Right atrium auricular region (tissue), 2 donors: ENCODE data around the gene DNM3. TPM values are rescaled to one million over a fixed set of nuclear protein-coding genes. Genes with fewer than 3 reads are reported as not detected.

Experiments
- DNase-seq: peaks from one replicate; pipeline ENCODE4 v3.0.0-alpha.2; 2019; ENCODE audit warnings: low spot score
- H3K27ac ChIP-seq, 2 donors: fragments of 200-600 bp; sonication (generic); 1 replicate in 1 of 2; 2 replicates in 1 of 2; pipeline ENCODE4 v1.5.1; 2016 to 2019
- H3K27me3 ChIP-seq, 2 donors: fragments of 200-600 bp; sonication (generic); one replicate each; pipeline versions ENCODE4 v1.5.1 to v1.6.0; 2017 to 2019
- H3K36me3 ChIP-seq: fragments of 200-600 bp; sonication (generic); one replicate; pipeline ENCODE4 v1.5.1; 2016
- H3K4me1 ChIP-seq, 2 donors: fragments of 200-600 bp; sonication (generic); one replicate each; pipeline versions ENCODE4 v1.5.1 to v1.6.0; 2017 to 2019
- H3K4me3 ChIP-seq, 2 donors: fragments of 200-600 bp; sonication (generic); 1 replicate in 1 of 2; 2 replicates in 1 of 2; pipeline ENCODE4 v1.5.1; 2017 to 2019; ENCODE audit warnings: mild to moderate bottlenecking in 1 of 2, moderate library complexity in 1 of 2
- H3K9me3 ChIP-seq, 2 donors: fragments of 200-600 bp; sonication (generic); one replicate each; pipeline ENCODE4 v1.5.1; 2019
- CTCF ChIP-seq, 2 donors: fragments of 200-600 bp; sonication (generic); IDR thresholded peaks; one replicate each; pipeline ENCODE4 v1.5.1; 2019; ENCODE audit warnings: antibody characterized with exemption in 2 of 2
- total RNA-seq, 2 donors: library from RNA; depleted of rRNA; stranded (reverse); fragments of >200 nt; gene quantifications; one replicate each; pipeline ENCODE4 v1.1.0, GENCODE V29; 2016

The DNM3 gene
- total RNA-seq, 2 donors from 2014 or later = 1.0 to 1.6 TPM

- Histone ChIP-seq H3K4me3 (no peak overlapping the region), H3K9me3 (no peaks in the 10 kb centered on the region), H3K27me3 (no peaks in the 10 kb centered on the region), H3K27ac (no peak overlapping the region), H3K36me3 (no peaks in the 10 kb centered on the region), H3K4me1 (no peaks in the 10 kb centered on the region)
- DNase-seq = no peak
- TF ChIP-seq CTCF (IDR thresholded peaks at IDR 0.05) = no peak
Observed at GRCh38 chr1:172308577-172308976, 467.3 kb downstream of the DNM3 start.

- Histone ChIP-seq H3K36me3 (no peaks in the 10 kb centered on the region), H3K4me3 (no peak overlapping the region), H3K4me1 (peaks cover 0 to 8% of the 10 kb centered on the region in 2 donors), H3K9me3 (no peaks in the 10 kb centered on the region), H3K27ac (peak overlapping the region in 1 of 2 donors; percentile 74), H3K27me3 (no peaks in the 10 kb centered on the region)
- DNase-seq = no peak
- no peak for TF ChIP-seq CTCF (IDR thresholded peaks at IDR 0.05)
Observed at GRCh38 chr1:172320733-172321132, 479.4 kb downstream of the DNM3 start.

GRCh38 chr1:172321451-172321850 lies 480.2 kb downstream of the DNM3 start:
- Histone ChIP-seq H3K4me1 (peaks cover 0 to 8% of the 10 kb centered on the region in 2 donors), H3K27me3 (no peaks in the 10 kb centered on the region), H3K27ac (peak overlapping the region in 1 of 2 donors; percentile 74), H3K9me3 (no peaks in the 10 kb centered on the region), H3K4me3 (no peak overlapping the region), H3K36me3 (no peaks in the 10 kb centered on the region)
- TF ChIP-seq CTCF (IDR thresholded peaks at IDR 0.05) = no peak
- no peak for DNase-seq

DNA sequence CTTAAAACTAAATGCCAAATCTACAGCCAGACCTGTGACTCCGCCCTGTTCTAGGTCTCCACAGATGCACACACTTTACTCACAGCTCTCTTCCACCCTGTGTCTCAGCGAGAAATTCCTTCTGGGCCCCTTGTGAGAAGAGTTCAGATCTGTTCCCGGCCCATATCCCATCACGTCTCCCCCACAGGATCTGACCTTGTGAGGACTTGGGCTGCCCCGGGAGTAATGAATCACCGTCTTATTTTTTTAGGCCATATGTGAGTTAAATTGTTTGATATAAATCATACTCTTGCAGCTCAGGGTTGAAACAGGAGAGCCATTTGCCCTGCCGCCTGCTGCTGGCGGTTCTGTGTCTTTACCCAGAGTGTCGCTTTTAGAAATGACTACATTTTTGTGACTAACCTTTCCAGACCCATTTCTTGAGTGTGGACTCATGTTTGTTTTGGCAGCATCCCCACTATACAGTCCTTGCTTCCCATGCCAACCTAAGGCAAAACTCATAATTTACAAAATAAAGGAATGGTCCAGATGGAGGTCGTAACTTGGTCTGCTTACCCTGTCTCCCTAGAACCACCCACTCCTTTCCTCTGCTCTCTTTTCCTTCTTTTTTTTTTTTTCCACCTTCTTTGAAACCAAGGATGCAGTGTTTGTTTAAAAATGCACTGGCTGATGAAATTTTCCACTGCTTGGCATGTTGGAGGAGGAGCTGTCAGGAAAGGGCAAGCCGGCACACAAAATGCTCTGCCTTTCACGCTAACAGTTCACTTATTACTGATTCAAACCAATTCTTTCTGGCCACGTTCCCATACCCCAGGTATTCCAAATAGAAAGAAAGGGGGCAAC lies 481.1 kb downstream of the DNM3 start:
- TF ChIP-seq CTCF (IDR thresholded peaks at IDR 0.05) = no peak
- no peak overlapping the region for H3K4me3 ChIP-seq
- H3K27me3 ChIP-seq = no peaks in the 10 kb centered on the region
- peaks cover 0 to 8% of the 10 kb centered on the region in 2 donors for H3K4me1 ChIP-seq
- DNase-seq = peak; percentile 73
- H3K9me3 ChIP-seq = no peaks in the 10 kb centered on the region
- H3K27ac ChIP-seq = peak overlapping the region; percentile 51 to 74
- no peaks in the 10 kb centered on the region for H3K36me3 ChIP-seq

DNA sequence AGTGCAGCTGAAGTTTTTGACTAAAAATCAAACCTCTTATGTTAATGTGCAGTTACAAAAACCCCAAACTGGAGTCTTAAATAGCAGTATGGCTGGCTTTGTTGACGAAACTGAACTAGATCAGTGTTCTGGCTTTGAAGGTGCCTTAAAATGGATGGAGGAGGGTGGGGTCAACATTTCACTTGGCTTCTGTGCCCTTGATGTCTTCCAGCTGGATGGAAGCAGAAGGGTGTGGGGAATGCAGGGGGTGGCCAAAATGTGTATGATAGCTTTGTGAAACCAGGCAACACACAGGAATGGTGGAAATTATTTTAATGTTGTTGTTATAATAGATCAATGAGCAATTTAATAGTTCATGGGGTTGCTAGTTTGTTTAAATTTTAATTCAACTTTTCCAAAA lies 482.4 kb downstream of the DNM3 start:
- no peak for TF ChIP-seq CTCF (IDR thresholded peaks at IDR 0.05)
- DNase-seq = no peak
- Histone ChIP-seq H3K27me3 (no peaks in the 10 kb centered on the region), H3K4me3 (no peak overlapping the region), H3K27ac (no peak overlapping the region), H3K9me3 (no peaks in the 10 kb centered on the region), H3K36me3 (no peaks in the 10 kb centered on the region), H3K4me1 (peaks cover 0 to 8% of the 10 kb centered on the region in 2 donors)
